OCI-M1 (cell line): Measurements from ENCODE around the gene GRB2.
A peak's percentile ranks its signal among the peaks of the same experiment; 100 is the strongest.

ENCODE experiments used
- DNase-seq: peaks from one replicate; lab custom pipeline; 2025; lab: John Stamatoyannopoulos, UW

The GRB2 gene

GRCh38 chr17:75412455-75413317 is 7.2 kb upstream of the GRB2 start:
- peak; percentile 91 for DNase-seq

- no peak for DNase-seq
These were observed 6.0 kb upstream of the GRB2 start for GRCh38 chr17:75411328-75412067.

GRCh38 chr17:75410141-75410540 is 4.7 kb upstream of the GRB2 start:
- DNase-seq, result no peak

GRCh38 chr17:75407655-75408352 is 2.3 kb upstream of the GRB2 start:
- DNase-seq, result no peak

- DNase-seq, result peak; percentile 56
These were observed 741 bp upstream of the GRB2 start for GRCh38 chr17:75406222-75406615.

- peak; percentile 60 for DNase-seq
These were observed 630 bp downstream of the GRB2 start for GRCh38 chr17:75404731-75405364.

GRCh38 chr17:75404223-75404730 is 1.2 kb downstream of the GRB2 start:
- DNase-seq, result peak; percentile 93

- no peak for DNase-seq
These were observed 2.3 kb downstream of the GRB2 start for GRCh38 chr17:75403131-75403530.

- no peak for DNase-seq
These were observed 3.5 kb downstream of the GRB2 start for GRCh38 chr17:75402026-75402425.

- no peak for DNase-seq
These were observed 5.0 kb downstream of the GRB2 start for GRCh38 chr17:75400326-75400939.

GRCh38 chr17:75398279-75398678 is 7.2 kb downstream of the GRB2 start:
- no peak for DNase-seq

GRCh38 chr17:75397217-75397616 is 8.3 kb downstream of the GRB2 start:
- no peak for DNase-seq

- no peak for DNase-seq
These were observed 8.7 kb downstream of the GRB2 start for GRCh38 chr17:75396796-75397195.

GRCh38 chr17:75396025-75396424 is 9.5 kb downstream of the GRB2 start:
- no peak for DNase-seq

- peak; percentile 59 for DNase-seq
These were observed 11.1 kb downstream of the GRB2 start for GRCh38 chr17:75394332-75394918.

GRCh38 chr17:75393523-75394331 is 11.8 kb downstream of the GRB2 start:
- DNase-seq, result peak; percentile 99

GRCh38 chr17:75392559-75392958 is 12.9 kb downstream of the GRB2 start:
- DNase-seq, result no peak

GRCh38 chr17:75390982-75391381 is 14.5 kb downstream of the GRB2 start:
- DNase-seq, result no peak

- no peak for DNase-seq
These were observed 16.9 kb downstream of the GRB2 start for GRCh38 chr17:75388476-75389030.

- no peak for DNase-seq
These were observed 17.7 kb downstream of the GRB2 start for GRCh38 chr17:75387771-75388170.
